ENCODE results near the gene ADAP1.

DNA sequence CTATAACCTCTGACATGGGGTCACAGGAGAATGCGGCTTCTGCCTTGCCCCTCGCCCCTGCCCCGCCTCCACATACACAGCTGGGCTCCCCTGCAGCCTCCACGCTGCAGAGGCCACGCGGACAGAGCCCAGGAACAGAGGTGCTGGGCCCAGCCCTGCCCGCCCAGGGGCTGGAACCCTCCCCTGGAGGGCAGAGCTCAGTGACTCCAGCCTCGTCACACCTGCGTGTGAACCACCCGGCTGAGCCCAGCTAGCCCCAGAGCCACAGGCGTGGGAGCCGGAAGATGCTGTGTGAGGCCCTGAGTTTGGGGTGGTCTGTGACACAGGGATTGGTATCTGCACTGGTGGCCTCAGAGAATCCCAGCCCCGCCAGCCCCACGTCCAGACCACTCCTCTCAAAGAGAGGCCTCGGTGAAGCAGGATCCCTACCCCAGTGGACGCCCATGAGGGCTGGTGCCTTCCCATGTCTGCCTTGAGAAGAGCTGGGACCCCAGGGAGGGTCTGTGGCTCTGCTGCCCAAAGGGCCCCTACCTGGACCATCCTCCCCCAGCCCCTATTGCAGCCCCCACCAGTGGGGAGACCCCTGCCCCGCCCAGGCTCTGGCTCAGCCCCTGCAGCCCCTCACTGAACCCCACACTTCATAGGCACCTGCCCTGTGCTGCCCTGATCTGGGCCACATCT lies 8.1 kb upstream of the ADAP1 start:
- TF ChIP-seq, protein P1, sequence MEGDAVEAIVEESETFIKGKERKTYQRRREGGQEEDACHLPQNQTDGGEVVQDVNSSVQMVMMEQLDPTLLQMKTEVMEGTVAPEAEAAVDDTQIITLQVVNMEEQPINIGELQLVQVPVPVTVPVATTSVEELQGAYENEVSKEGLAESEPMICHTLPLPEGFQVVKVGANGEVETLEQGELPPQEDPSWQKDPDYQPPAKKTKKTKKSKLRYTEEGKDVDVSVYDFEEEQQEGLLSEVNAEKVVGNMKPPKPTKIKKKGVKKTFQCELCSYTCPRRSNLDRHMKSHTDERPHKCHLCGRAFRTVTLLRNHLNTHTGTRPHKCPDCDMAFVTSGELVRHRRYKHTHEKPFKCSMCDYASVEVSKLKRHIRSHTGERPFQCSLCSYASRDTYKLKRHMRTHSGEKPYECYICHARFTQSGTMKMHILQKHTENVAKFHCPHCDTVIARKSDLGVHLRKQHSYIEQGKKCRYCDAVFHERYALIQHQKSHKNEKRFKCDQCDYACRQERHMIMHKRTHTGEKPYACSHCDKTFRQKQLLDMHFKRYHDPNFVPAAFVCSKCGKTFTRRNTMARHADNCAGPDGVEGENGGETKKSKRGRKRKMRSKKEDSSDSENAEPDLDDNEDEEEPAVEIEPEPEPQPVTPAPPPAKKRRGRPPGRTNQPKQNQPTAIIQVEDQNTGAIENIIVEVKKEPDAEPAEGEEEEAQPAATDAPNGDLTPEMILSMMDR (conservative IDR thresholded peaks at IDR 0.05; ENCODE audit: low read length): no peak
- no peak for TF ChIP-seq EZH2phosphoT487 (IDR thresholded peaks at IDR 0.05; ENCODE audit: borderline replicate concordance, low read depth, low read length)

Data from OCI-LY7 (cell line).